RWPE1 (cell line): ENCODE results near the gene KIF3B.

Source experiments
- CTCF ChIA-PET: fragments of 350-600 bp; sonication (Branson Sonifier 250); formaldehyde crosslinking; extraction: SDS; loops from one replicate; lab custom pipeline; 2021; lab: Yijun Ruan, JAX
- POLR2A ChIA-PET: fragments of 400-600 bp; formaldehyde crosslinking; extraction: SDS; loops from one replicate; lab custom pipeline; 2020; ENCODE audit warnings: antibody characterized with exemption; ENCODE audit not compliant: low non-redundant PET; lab: Yijun Ruan, JAX
- DNase-seq: peaks from one replicate; pipeline ENCODE4 v3.0.0; 2012; ENCODE audit warnings: low spot score
- H3K27ac ChIP-seq: fragments of 450-650 bp; 2 replicates; pipeline ENCODE4 v1.5.1; 2017
- TF ChIP-seq, protein P1 (sequence below): fragments of 450-650 bp; conservative IDR thresholded peaks from 2 replicates; pipeline ENCODE4 v1.5.1; 2017; ENCODE audit warnings: low read depth, mild to moderate bottlenecking

Gene KIF3B

GRCh38 chr20:32356622-32357374 lies 79.3 kb downstream of the KIF3B start:
- peak overlapping the region; percentile 95 for H3K27ac ChIP-seq
- no peak for DNase-seq
- TF ChIP-seq, protein P1, sequence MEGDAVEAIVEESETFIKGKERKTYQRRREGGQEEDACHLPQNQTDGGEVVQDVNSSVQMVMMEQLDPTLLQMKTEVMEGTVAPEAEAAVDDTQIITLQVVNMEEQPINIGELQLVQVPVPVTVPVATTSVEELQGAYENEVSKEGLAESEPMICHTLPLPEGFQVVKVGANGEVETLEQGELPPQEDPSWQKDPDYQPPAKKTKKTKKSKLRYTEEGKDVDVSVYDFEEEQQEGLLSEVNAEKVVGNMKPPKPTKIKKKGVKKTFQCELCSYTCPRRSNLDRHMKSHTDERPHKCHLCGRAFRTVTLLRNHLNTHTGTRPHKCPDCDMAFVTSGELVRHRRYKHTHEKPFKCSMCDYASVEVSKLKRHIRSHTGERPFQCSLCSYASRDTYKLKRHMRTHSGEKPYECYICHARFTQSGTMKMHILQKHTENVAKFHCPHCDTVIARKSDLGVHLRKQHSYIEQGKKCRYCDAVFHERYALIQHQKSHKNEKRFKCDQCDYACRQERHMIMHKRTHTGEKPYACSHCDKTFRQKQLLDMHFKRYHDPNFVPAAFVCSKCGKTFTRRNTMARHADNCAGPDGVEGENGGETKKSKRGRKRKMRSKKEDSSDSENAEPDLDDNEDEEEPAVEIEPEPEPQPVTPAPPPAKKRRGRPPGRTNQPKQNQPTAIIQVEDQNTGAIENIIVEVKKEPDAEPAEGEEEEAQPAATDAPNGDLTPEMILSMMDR = no peak
- ChIA-PET POLR2A (no interaction called here), CTCF (interaction anchor here (0.8 kb wide), 1 partner anchor 38 kb away, joined by 3 read pairs; no protein-coding TSS in a partner anchor)

DNA sequence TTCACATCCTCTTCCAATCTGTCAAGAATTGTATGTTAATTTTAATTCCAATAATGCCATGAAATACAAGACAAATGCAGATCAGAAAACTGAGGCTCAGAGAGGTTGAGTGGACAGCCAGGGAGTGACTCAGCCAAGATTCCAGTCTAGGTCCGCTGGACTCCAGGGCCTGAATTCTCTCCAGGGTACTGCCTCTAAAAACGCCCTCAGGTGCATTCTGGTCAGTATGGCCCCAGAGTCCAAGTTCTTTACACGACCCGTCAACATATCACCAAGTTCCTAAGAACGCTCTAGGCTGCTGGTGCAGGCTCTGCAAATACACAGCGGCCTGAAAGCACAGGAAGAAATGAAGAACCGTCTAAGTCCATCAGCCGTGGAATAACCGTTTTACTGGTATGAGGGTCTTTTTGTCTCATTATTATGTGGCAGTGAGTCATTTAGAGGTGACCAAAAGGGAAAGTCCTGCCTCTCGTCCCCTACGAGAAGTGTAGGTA lies 80.0 kb downstream of the KIF3B start:
- DNase-seq = peak; percentile 49
- peak overlapping the region; percentile 95 for H3K27ac ChIP-seq
- CTCF ChIA-PET = interaction anchor here (0.6 to 0.8 kb wide), 2 partner anchors 38 to 128 kb away, joined by 3 read pairs; no protein-coding TSS in a partner anchor
- TF ChIP-seq, protein P1 = no peak
- POLR2A ChIA-PET = interaction anchor here (0.5 to 0.7 kb wide), 2 partner anchors 16 to 28 kb away, joined by 3 read pairs; no protein-coding TSS in a partner anchor

- peak; percentile 98 for DNase-seq
- H3K27ac ChIP-seq = peak within 1 kb of the TSS; percentile 95
- TF ChIP-seq, protein P1 = no peak
- CTCF ChIA-PET = interaction anchor here (0.6 kb wide), 1 partner anchor 129 kb away, joined by 3 read pairs; no protein-coding TSS in a partner anchor
- POLR2A ChIA-PET = interaction anchor here (0.5 to 0.7 kb wide), 2 partner anchors 16 to 28 kb away, joined by 3 read pairs; no protein-coding TSS in a partner anchor
These were observed 80.6 kb downstream of the KIF3B start, which contains the start of gene ASXL1 for GRCh38 chr20:32357869-32358631. Gene ASXL1 (plus strand): TSS chr20:32358331. CDS start chr20:32358776, 445 bp downstream.

DNA sequence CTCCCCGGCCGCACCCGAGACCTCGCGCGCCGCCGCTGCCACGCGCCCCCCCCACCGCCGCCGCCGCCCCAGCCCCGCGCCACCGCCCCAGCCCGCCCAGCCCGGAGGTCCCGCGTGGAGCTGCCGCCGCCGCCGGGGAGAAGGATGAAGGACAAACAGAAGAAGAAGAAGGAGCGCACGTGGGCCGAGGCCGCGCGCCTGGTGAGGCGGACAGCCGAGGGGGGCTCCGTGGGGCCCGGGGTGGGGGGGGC lies 81.1 kb downstream of the KIF3B start:
- CTCF ChIA-PET = no interaction called here
- TF ChIP-seq, protein P1 = no peak
- POLR2A ChIA-PET = interaction anchor here (0.7 kb wide), 1 partner anchor 35 kb away, joined by 4 read pairs; no protein-coding TSS in a partner anchor
- peak overlapping the region; percentile 95 for H3K27ac ChIP-seq
- DNase-seq = no peak

GRCh38 chr20:32358883-32359632 lies 81.6 kb downstream of the KIF3B start:
- ChIA-PET POLR2A (interaction anchor here (0.7 kb wide), 1 partner anchor 34 kb away, joined by 4 read pairs; no protein-coding TSS in a partner anchor), CTCF (interaction anchor here (1.0 kb wide), 1 partner anchor 126 kb away, joined by 5 read pairs; no protein-coding TSS in a partner anchor)
- TF ChIP-seq, protein P1 = no peak
- DNase-seq = peak; percentile 97
- H3K27ac ChIP-seq = peak overlapping the region; percentile 95
